Prostate gland (tissue), 1 donor: ENCODE data around the gene ATP1B2.

Experiments used
- POLR2A ChIP-seq: fragments of 450-650 bp; IDR thresholded peaks from one replicate; pipeline ENCODE4 v1.6.1; 2016; ENCODE audit warnings: antibody characterized with exemption, mild to moderate bottlenecking
- POLR2AphosphoS5 ChIP-seq: sonication (generic); formaldehyde crosslinking; IDR thresholded peaks from one replicate; pipeline ENCODE4 v1.6.1; 2017; ENCODE audit warnings: antibody characterized with exemption

- TF ChIP-seq POLR2A: peak; percentile 77
- TF ChIP-seq POLR2AphosphoS5: peak; percentile 98
Measured at GRCh38 chr17:7687072-7687907, 36.6 kb downstream of the ATP1B2 start, which contains the start of gene TP53.
